Neuron (in vitro differentiated cells): ENCODE data around the gene CKAP4.

Source experiments
- H2AFZ ChIP-seq: one replicate; pipeline ENCODE4 v1.6.1; 2013; ENCODE audit warnings: low read depth, mild to moderate bottlenecking, inconsistent platforms, low read length, moderate library complexity
- H3K27me3 ChIP-seq: one replicate; pipeline ENCODE4 v1.6.1; 2013; ENCODE audit warnings: low read length; ENCODE audit not compliant: insufficient read depth
- H3K36me3 ChIP-seq: one replicate; pipeline ENCODE4 v1.6.1; 2013; ENCODE audit warnings: low read length; ENCODE audit not compliant: insufficient read depth
- H3K4me1 ChIP-seq: one replicate; pipeline ENCODE4 v1.6.1; 2013; ENCODE audit warnings: low read length; ENCODE audit not compliant: insufficient read depth
- H3K4me3 ChIP-seq: 2 replicates; pipeline ENCODE4 v1.5.1; 2013; ENCODE audit warnings: mild to moderate bottlenecking, low read length, moderate library complexity
- H3K9me3 ChIP-seq: one replicate; pipeline ENCODE4 v1.6.1; 2013; ENCODE audit warnings: low read length

Gene CKAP4

DNA sequence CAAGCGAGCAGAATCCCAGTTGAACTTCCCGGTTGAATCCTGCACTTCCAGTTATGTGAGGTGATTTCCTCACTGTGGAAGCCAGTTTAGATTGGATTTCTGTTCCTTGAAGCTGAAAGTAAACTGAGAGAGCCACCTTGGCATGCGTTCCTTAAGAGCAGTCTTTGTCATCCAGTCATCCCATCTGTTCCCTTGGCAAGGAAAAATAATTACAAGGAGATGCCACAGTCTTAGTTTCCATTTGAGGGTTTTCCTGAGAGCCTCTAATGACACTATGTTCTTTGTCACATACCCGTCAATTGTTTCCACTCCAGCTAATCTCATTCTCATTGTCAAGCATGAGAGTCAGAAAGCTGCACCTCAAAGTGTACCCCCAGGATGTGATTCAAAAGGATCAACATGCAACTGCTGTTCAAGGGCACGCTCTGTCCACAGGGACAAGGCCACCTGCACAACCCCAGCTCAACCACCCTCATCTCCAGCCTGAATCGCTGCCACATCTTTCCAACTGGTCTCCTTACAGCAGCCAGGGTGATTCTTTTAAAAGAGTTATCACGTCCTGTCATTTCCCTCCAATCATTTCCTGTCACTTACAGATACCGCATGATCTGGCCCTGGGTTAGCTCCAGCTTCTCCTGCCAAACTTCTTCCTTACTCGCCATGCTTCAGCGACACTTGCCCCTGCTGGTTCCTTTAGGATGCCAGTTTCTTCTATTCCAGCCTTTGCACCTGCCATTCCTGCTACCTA lies 36.7 kb upstream of the CKAP4 start:
- Histone ChIP-seq H3K4me1 (no peaks in the 10 kb centered on the region), H3K27me3 (no peaks in the 10 kb centered on the region), H3K36me3 (no peaks in the 10 kb centered on the region), H2AFZ (no peak overlapping the region), H3K9me3 (no peaks in the 10 kb centered on the region), H3K4me3 (no peak overlapping the region)

DNA sequence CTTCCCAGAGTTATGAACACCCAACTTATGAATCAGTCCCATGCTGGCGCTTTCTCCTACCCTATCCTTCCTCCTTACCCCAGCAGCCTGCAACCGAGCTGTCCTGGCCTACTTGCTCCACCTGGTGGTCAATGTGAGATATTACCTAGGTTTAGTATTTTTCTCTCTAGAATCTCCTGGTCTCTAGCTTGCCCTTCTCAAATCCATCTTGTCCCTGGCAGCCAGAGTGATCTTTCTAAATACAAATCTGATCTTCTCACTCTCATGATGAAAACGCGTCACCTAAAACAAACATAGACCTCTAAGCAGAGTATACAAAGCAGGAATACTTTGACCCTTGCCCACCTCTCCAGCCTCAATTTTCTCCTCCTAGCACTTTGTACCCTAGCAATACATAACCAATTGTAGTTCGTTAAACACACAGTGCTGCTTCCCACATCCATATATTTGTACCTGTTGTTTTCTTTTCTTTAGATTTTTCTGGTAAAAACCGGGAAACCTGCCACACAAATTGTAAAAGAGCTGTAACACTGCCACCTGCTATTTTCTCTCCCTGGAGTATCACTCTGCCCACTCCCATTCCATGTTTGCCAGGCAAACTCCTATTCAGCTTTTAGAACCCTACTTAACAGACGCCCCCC lies 34.8 kb upstream of the CKAP4 start:
- no peaks in the 10 kb centered on the region for H3K4me1 ChIP-seq
- H3K27me3 ChIP-seq, result no peaks in the 10 kb centered on the region
- H3K36me3 ChIP-seq, result no peaks in the 10 kb centered on the region
- no peaks in the 10 kb centered on the region for H3K9me3 ChIP-seq
- H3K4me3 ChIP-seq, result no peak overlapping the region
- no peak overlapping the region for H2AFZ ChIP-seq

DNA sequence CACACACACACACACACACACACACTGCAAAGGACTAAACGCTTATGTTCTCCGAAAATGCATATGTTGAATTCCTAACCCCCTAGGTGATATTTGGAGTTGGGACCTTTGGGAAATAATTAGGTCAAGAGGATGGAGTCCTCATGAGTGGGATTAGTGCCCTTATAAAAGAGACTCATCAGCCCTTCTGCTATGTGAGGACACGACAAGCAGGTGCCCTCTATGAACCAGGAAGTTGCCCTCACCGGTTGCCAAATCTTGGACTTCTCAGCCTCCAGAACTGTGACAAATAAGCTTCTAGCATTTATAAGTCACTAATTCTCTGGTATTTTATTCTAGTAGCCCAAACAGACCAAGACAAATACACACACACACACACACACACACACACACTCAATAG lies 34.0 kb upstream of the CKAP4 start:
- no peaks in the 10 kb centered on the region for H3K9me3 ChIP-seq
- H2AFZ ChIP-seq, result no peak overlapping the region
- H3K27me3 ChIP-seq, result no peaks in the 10 kb centered on the region
- no peaks in the 10 kb centered on the region for H3K36me3 ChIP-seq
- no peak overlapping the region for H3K4me3 ChIP-seq
- no peaks in the 10 kb centered on the region for H3K4me1 ChIP-seq

DNA sequence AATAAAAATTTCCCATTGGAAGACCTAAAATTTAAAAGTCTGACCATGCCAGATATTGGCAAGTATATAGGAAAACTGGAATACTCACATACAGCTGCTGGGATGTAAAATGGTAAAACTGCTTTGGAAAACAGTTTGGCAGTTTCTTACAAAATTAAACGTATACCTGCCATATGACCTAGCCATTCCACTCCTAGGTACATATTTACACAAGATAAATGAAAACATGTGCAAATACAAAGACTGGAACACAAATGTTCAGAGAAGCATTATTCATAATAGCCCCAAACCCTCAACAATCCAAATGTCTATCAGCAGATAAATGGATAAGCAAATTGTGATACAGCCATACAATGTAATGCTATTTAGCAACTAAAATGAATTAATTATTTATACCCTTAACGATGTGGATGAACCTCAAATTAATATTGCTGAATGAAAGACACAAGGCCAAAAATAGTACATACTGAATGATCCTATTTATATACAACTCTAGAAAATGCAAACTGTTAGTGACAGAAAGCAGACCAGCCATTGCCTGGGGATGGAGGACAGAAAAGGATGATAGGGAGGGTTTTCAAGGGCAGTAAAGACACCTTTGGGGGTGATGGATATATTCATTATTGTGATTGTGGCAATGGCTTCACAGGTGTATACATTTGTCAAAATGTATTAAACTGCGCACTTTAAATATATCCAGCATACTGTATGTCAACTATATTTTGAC lies 33.4 kb upstream of the CKAP4 start:
- H3K9me3 ChIP-seq, result no peaks in the 10 kb centered on the region
- H3K4me3 ChIP-seq, result no peak overlapping the region
- no peaks in the 10 kb centered on the region for H3K36me3 ChIP-seq
- no peaks in the 10 kb centered on the region for H3K27me3 ChIP-seq
- no peak overlapping the region for H2AFZ ChIP-seq
- no peaks in the 10 kb centered on the region for H3K4me1 ChIP-seq

DNA sequence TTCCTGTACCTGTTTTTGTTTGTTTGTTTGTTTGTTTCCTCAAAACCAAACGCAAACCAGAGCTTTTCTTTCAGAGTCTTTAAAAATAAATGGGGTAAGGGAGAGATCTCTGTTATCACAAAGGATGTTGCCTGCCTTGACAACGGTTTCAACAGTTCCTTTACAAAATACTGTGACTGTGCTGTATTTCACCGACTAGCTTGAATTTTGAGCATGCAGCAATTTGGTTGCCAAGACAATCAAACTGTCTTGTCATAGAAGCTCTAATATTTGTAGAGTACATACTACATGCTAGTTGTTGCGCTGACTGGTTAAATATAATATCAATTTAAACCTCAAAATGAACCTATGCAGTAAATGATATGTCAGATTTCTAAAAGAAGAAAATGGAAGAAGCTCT lies 32.3 kb upstream of the CKAP4 start:
- Histone ChIP-seq H2AFZ (no peak overlapping the region), H3K36me3 (no peaks in the 10 kb centered on the region), H3K9me3 (no peaks in the 10 kb centered on the region), H3K27me3 (no peaks in the 10 kb centered on the region), H3K4me1 (no peaks in the 10 kb centered on the region), H3K4me3 (no peak overlapping the region)

DNA sequence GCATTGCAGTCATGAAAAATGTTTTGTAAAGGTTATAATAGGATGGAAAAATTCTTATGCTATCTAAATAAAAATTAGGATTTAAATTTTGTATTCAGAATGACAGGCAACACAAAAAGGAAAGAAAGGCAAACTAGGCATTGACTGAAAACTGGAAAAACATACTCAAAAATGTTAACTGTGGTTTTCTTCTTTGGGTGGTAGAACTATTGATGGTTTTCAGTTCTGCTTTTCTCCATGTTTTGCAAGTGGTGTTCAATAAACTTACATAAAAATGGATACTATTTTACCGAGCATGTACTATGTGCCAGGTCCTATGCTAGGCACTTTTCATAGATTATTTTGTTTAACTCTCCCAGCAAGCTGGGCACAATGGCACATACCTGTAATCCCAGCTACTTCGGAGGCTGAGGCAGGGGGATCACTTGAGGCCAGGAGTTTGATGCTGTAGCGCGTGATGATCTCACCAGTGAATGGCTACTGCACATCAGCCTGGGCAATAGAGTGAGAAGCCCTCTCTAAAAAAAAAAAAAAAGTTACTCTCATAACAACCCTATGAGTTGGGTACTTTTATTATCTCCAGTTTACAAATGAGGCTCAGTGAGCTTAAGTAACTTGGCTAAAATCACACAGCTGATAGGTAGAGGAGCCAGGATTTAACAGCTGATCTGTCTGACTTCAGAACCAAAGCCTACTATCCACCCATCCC lies 28.4 kb upstream of the CKAP4 start:
- Histone ChIP-seq H3K27me3 (no peaks in the 10 kb centered on the region), H3K36me3 (no peaks in the 10 kb centered on the region), H3K9me3 (no peaks in the 10 kb centered on the region), H3K4me3 (no peak overlapping the region), H3K4me1 (no peaks in the 10 kb centered on the region), H2AFZ (no peak overlapping the region)

DNA sequence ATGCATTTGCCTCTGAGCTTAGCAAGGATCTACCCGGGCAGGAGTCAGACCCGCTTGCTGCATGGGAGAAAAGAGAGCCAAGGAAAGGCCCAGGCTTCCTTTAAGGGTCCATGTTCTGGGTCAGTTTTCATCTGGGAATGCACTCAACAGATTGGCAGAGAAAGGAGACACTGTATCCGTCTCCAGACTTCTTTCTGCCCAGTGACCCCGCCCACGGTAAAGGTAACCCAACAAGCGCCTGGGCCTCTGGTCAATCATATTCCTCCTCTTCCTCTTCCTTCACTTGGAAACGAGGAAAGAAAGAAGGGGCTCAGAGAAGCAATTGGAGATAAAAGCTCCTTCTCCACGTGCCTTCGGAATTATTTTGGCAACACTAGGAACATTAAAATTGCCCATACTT lies 27.6 kb upstream of the CKAP4 start:
- no peaks in the 10 kb centered on the region for H3K36me3 ChIP-seq
- H3K9me3 ChIP-seq, result no peaks in the 10 kb centered on the region
- H3K27me3 ChIP-seq, result no peaks in the 10 kb centered on the region
- H2AFZ ChIP-seq, result no peak overlapping the region
- no peak overlapping the region for H3K4me3 ChIP-seq
- no peaks in the 10 kb centered on the region for H3K4me1 ChIP-seq

DNA sequence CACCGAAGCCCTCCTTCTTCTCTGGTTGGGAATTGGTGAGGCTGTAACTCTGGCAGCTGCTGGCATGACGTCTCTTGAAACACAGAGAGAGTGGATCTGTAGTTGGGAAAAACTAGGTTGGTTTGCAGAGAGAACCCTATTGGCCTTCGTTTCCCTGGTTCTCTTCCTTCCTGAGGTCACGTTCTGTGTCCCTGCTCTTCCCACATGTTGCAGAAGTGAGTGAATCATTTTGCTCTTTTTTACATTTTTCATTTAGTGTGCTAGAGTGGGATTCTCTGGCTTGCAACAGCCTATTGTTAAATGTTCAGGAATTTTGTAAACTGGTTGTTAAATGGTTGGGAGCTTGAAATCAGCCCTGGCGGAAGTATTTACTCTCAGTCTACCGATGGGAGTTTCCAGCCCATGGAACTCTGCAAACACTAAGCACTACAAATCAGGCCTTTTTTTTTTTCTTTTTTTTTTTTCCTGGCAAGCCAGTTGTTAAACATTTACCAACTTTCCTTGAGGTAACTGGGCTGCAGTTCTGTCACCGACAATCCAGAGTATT lies 26.8 kb upstream of the CKAP4 start:
- H3K27me3 ChIP-seq, result no peaks in the 10 kb centered on the region
- H3K4me1 ChIP-seq, result no peaks in the 10 kb centered on the region
- no peaks in the 10 kb centered on the region for H3K9me3 ChIP-seq
- no peak overlapping the region for H3K4me3 ChIP-seq
- no peak overlapping the region for H2AFZ ChIP-seq
- no peaks in the 10 kb centered on the region for H3K36me3 ChIP-seq

DNA sequence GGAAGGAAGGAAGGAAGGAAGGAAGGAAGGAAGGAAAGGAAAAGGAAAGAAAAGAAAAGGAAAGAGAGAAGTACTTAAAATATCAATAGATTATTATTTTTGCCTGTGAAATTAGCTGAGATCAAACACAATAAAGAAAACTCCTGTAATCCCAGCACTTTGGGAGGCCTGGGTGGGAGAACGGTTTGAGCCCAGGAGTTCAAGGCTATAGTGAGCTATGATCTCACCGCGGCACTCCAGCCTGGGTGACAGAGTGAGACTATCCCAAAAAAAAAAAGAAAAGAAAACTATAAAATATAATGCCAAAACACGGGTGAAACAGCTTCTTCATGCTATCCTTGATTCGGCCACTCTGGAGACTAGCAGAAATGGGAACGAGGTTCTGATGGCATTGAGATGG lies 26.2 kb upstream of the CKAP4 start:
- no peak overlapping the region for H3K4me3 ChIP-seq
- H3K9me3 ChIP-seq, result no peaks in the 10 kb centered on the region
- no peaks in the 10 kb centered on the region for H3K27me3 ChIP-seq
- H2AFZ ChIP-seq, result no peak overlapping the region
- H3K36me3 ChIP-seq, result no peaks in the 10 kb centered on the region
- no peaks in the 10 kb centered on the region for H3K4me1 ChIP-seq

DNA sequence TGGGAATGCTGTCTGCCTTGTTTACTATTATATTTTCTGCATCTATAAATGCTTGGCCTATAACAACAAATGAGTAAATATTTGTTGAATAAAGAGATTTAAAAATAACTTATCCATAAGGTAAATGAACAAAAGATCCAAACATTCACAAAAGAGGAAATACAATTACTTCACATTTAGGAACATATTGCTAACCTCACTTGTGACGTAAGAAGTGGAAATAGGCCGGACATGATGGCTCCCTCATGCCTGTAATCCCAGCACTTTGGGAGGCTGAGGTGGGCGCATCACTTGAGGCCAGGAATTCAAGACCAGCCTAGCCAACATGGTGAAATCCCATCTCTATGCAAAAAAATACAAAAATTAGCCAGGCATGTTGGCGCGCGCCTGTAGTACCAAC lies 25.7 kb upstream of the CKAP4 start:
- Histone ChIP-seq H2AFZ (no peak overlapping the region), H3K27me3 (no peaks in the 10 kb centered on the region), H3K36me3 (no peaks in the 10 kb centered on the region), H3K9me3 (no peaks in the 10 kb centered on the region), H3K4me1 (no peaks in the 10 kb centered on the region), H3K4me3 (no peak overlapping the region)

DNA sequence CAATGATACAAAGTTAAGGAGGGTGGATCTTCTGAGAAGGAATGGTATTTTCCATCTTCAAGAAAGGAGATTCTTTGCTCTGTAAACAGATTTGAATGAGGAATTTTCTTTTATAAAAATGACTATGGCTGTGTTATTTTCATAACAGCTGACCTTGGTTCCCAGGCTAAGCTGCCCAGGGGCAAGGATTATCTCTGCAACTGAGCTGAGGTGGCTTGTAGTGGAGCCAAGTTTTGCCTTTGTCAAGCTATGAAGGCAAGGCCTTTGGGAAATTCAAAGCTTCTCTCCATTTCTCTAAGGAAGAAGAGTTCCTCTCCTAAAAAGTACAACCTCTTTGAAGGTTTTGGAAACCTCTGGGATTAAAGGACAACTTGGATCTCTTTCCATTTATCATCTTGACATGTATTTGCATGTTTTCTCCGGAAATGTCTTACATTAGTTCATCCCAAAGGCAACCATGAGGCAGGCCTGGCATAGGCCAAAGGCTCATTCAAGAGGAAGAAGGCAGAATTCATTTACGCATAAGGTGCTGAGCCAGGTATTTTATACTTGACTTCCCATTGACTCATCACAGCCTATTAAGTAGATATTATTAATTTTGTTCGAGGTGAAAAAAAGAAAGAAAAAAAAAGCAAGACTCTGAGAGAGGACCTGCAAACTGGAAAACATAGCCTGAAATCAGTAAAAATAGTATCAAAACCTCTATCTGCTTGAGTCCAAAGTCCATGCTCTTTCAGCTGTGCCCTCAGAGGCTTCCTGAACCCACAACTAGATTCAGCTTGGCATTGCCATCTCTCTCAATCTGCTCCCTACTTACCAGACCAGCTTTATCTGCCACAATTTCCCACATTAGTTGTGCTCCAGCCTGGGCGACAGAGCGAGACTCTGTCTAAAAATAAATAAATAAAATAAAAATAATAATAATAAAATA lies 24.0 kb upstream of the CKAP4 start:
- Histone ChIP-seq H3K27me3 (no peaks in the 10 kb centered on the region), H3K4me3 (no peak overlapping the region), H3K4me1 (no peaks in the 10 kb centered on the region)

DNA sequence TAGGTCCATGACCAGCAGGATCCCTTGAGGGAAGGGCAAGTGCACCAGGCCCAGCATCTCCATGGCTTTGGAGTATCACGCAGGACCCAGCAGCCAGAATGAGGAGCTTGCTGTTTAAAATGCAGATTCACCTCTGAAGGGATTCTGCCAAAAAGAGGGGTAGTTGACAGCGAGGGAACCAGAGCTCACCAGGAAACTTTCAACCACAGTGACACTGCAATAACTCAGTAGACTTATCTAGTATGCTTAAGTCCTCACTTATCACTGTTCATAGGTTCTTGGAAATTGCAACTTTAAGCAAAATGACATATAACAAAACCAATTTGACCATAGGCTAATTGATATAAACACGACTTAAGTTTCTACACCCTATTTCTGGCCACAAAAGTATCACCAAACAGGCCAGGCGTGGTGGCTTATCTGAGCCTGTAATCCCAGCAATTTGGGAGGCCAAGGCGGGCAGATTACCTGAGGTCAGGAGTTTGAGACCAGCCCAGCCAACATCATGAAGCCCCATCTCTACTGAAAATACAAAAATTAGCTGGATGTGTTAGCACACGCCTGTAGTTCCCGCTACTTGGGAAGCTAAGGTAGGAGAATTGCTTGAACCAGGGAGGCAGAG lies 21.4 kb upstream of the CKAP4 start:
- H2AFZ ChIP-seq, result no peak overlapping the region
- no peak overlapping the region for H3K4me3 ChIP-seq
- H3K27me3 ChIP-seq, result no peaks in the 10 kb centered on the region
- H3K9me3 ChIP-seq, result peaks cover 3% of the 10 kb centered on the region
- no peaks in the 10 kb centered on the region for H3K36me3 ChIP-seq
- H3K4me1 ChIP-seq, result no peaks in the 10 kb centered on the region

More for the DNA sequence above, 24.0 kb upstream of the CKAP4 start:
- no peaks in the 10 kb centered on the region for H3K9me3 ChIP-seq
- H3K36me3 ChIP-seq, result no peaks in the 10 kb centered on the region
- no peak overlapping the region for H2AFZ ChIP-seq
